HepG2 (cell line): ENCODE results near the gene ZNF74. TPM values are rescaled to one million over a fixed set of nuclear protein-coding genes. Genes with fewer than 3 reads are reported as not detected.

Experiments used
- ARNT2 ChIP-seq: sonication (generic); formaldehyde crosslinking; IDR thresholded peaks from 2 replicates; pipeline ENCODE4 v1.8.0; 2022; ENCODE audit warnings: mild to moderate bottlenecking, low read depth, missing genetic modification reagents, moderate library complexity
- BCL6 ChIP-seq: IDR thresholded peaks from 2 replicates; pipeline ENCODE4 v1.6.1; 2016; ENCODE audit warnings: missing genetic modification reagents, missing compliant biosample characterization
- EZH2 ChIP-seq: conservative IDR thresholded peaks from 2 replicates; pipeline ENCODE4 v1.6.1; 2012; ENCODE audit warnings: mild to moderate bottlenecking, low read depth, low read length, moderate library complexity
- FOXP1 ChIP-seq, 2 experiments: fragments of 450-650 bp in 1 of 2; IDR thresholded peaks; 2 replicates each; pipeline ENCODE4 v1.6.1; 2017 to 2018; ENCODE audit warnings: antibody characterized with exemption in 1 of 2
- GABPA ChIP-seq, 2 experiments: IDR thresholded peaks; 2 replicates each; pipeline ENCODE4 v1.6.1; 2011 to 2016; ENCODE audit warnings: low read depth in 2 of 2, low read length in 1 of 2, missing biosample characterization in 1 of 2, missing genetic modification characterization in 1 of 2
- HMG20B ChIP-seq: conservative IDR thresholded peaks from 2 replicates; pipeline ENCODE4 v1.6.1; 2016; ENCODE audit warnings: missing genetic modification reagents, missing compliant biosample characterization
- KLF11 ChIP-seq: IDR thresholded peaks from 2 replicates; pipeline ENCODE4 v1.6.1; 2016; ENCODE audit warnings: missing compliant biosample characterization
- MXI1 ChIP-seq: IDR thresholded peaks from 3 replicates; pipeline ENCODE4 v1.6.1; 2012; ENCODE audit warnings: low read depth, low read length, inconsistent platforms, borderline replicate concordance
- PTBP1 ChIP-seq: fragments of 200-400 bp; formaldehyde crosslinking; IDR thresholded peaks from 2 replicates; pipeline ENCODE4 v1.6.1; 2018; ENCODE audit warnings: low read length, low read depth; ENCODE audit not compliant: poor library complexity, severe bottlenecking
- SALL1 ChIP-seq: sonication (generic); formaldehyde crosslinking; IDR thresholded peaks from 2 replicates; pipeline ENCODE4 v1.8.0; 2022; ENCODE audit warnings: mild to moderate bottlenecking, missing genetic modification reagents
- SAP130 ChIP-seq: IDR thresholded peaks from 2 replicates; pipeline ENCODE4 v1.6.1; 2016; ENCODE audit warnings: low read depth
- SMAD9 ChIP-seq: sonication (generic); formaldehyde crosslinking; IDR thresholded peaks from 2 replicates; pipeline ENCODE4 v1.5.1; 2020; ENCODE audit warnings: mild to moderate bottlenecking, missing genetic modification reagents
- ZFP1 ChIP-seq: IDR thresholded peaks from 2 replicates; pipeline ENCODE4 v1.6.1; 2016
- ZIK1 ChIP-seq: sonication (generic); formaldehyde crosslinking; IDR thresholded peaks from 2 replicates; pipeline ENCODE4 v1.5.0; 2020; ENCODE audit warnings: mild to moderate bottlenecking, low read depth, missing genetic modification reagents, borderline replicate concordance
- ZNF101 ChIP-seq: sonication (generic); formaldehyde crosslinking; IDR thresholded peaks from 2 replicates; pipeline ENCODE4 v1.4.0; 2020; ENCODE audit warnings: mild to moderate bottlenecking, low read depth, missing genetic modification reagents, borderline replicate concordance
- ZNF274 ChIP-seq: sonication (generic); formaldehyde crosslinking; IDR thresholded peaks from 2 replicates; pipeline ENCODE4 v1.5.1; 2020; ENCODE audit warnings: mild to moderate bottlenecking, missing genetic modification reagents
- ZNF30 ChIP-seq: sonication (generic); formaldehyde crosslinking; IDR thresholded peaks from 2 replicates; pipeline ENCODE4 v1.5.0; 2020; ENCODE audit warnings: mild to moderate bottlenecking, missing genetic modification reagents
- ZNF562 ChIP-seq: sonication (generic); formaldehyde crosslinking; IDR thresholded peaks from 2 replicates; pipeline ENCODE4 v1.8.0; 2022; ENCODE audit warnings: missing genetic modification reagents, borderline replicate concordance
- ZNF570 ChIP-seq: sonication (generic); formaldehyde crosslinking; IDR thresholded peaks from 2 replicates; pipeline ENCODE4 v1.4.0; 2020; ENCODE audit warnings: mild to moderate bottlenecking, missing genetic modification reagents, borderline replicate concordance
- ZNF670 ChIP-seq: sonication (generic); formaldehyde crosslinking; IDR thresholded peaks from 2 replicates; pipeline ENCODE4 v1.8.0; 2022; ENCODE audit warnings: mild to moderate bottlenecking, missing genetic modification reagents, borderline replicate concordance
- ZNF780A ChIP-seq: sonication (generic); formaldehyde crosslinking; IDR thresholded peaks from 2 replicates; pipeline ENCODE4 v1.8.0; 2022; ENCODE audit warnings: mild to moderate bottlenecking, missing genetic modification reagents, moderate library complexity
- ZNF83 ChIP-seq: sonication (generic); formaldehyde crosslinking; IDR thresholded peaks from 2 replicates; pipeline ENCODE4 v1.4.0; 2020; ENCODE audit warnings: missing genetic modification reagents, mild to moderate bottlenecking, borderline replicate concordance
- polyA plus RNA-seq, 8 experiments: library from polyadenylated mRNA; depleted of rRNA in 3 of 8; stranded (reverse) in 7 of 8; unstranded in 1 of 8; fragments of >200 nt; fragmentation: Illumina TruSeq in 4 of 8; extraction: Trizol in 4 of 8; gene quantifications; 2 replicates each; pipeline versions ENCODE4 v1.2.1 to v1.2.3, GENCODE V29; 2011 to 2016; ENCODE audit warnings: low read depth in 4 of 8, missing spikeins in 1 of 8, mixed read lengths in 1 of 8; ENCODE audit not compliant: insufficient read depth in 1 of 8
- total RNA-seq, 5 experiments: library from RNA; depleted of rRNA; stranded (reverse); fragments of >200 nt; fragmentation: Illumina TruSeq; extraction: Trizol; gene quantifications; 2 replicates each; pipeline ENCODE4 v1.2.3, GENCODE V29; 2016; ENCODE audit warnings: low read depth in 1 of 5
- TF ChIP-seq, protein P1 (sequence below): sonication (generic); formaldehyde crosslinking; IDR thresholded peaks from 2 replicates; pipeline ENCODE4 v1.4.0; 2020; ENCODE audit warnings: mild to moderate bottlenecking, missing genetic modification reagents, borderline replicate concordance
- TF ChIP-seq, protein P2 (sequence below): sonication (generic); formaldehyde crosslinking; IDR thresholded peaks from 2 replicates; pipeline ENCODE4 v1.8.0; 2022; ENCODE audit warnings: missing genetic modification reagents, mild to moderate bottlenecking, moderate library complexity, borderline replicate concordance

ZNF74 gene
- total and polyA plus RNA-seq, 2 of the 13 experiments (the other 11 are each of a cell fraction or from before 2014, with no cell fraction given), result 6.3 to 9.1 TPM

DNA sequence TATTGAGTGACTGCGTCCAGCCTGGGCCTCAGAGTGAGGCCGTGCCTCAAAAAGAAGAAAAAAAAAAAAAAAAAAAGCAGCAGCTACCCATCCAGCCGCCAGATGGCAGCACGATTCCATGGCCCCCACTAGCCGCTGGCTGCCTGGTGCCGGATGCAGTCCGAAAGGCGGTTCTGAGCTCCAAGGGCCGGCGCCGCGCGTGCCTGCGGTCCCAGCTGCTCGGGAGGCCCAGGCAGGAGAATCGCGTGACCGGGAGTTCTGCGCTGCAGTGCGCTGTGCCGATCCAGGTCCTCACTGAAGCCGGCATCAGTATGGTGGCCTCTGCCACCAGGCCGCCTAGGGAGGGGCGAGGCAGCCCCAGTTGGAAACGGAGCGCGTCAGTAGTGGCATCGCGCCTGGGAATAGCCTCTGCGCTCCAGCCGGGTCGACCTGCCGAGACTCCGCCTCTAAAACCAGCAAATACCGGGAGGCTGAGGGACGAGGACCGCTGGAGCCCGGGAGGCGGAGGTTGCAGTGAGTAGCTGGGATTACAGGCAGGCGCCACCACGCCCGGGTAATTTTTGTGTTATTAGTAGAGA, 24.3 kb downstream of the ZNF74 start (continued):
- TF ChIP-seq FOXP1 (IDR thresholded peaks at IDR 0.05) (no peak), FOXP1 (CRISPR knock-in tag; IDR thresholded peaks at IDR 0.05) (no peak), HMG20B (CRISPR knock-in tag) (no peak), SAP130 (CRISPR knock-in tag) (no peak; the same call in 1 of the 2 replicates), ZNF780A (CRISPR knock-in tag) (no peak), ZNF274 (CRISPR knock-in tag) (no peak), ZNF83 (CRISPR knock-in tag) (no peak), SMAD9 (CRISPR knock-in tag) (0 out of 2 replicates have a peak, but pooled peaks have one; percentile 22), KLF11 (CRISPR knock-in tag) (no peak), PTBP1 (no peak), SALL1 (CRISPR knock-in tag) (peak; percentile 40; the same call in 1 of the 2 replicates), ZIK1 (no peak), ZNF570 (CRISPR knock-in tag) (no peak), ZNF30 (CRISPR knock-in tag) (no peak), EZH2 (no peak), GABPA (IDR thresholded peaks at IDR 0.05; ENCODE audit: low read depth, low read length) (no peak), GABPA (CRISPR knock-in tag; IDR thresholded peaks at IDR 0.05; ENCODE audit: low read depth) (no peak), MXI1 (peak; percentile 17; the same call in 1 of the 3 replicates), ZFP1 (no peak), ZNF101 (no peak), BCL6 (CRISPR knock-in tag) (no peak), ZNF670 (no peak), ARNT2 (CRISPR knock-in tag) (no peak), ZNF562 (CRISPR knock-in tag) (no peak)
- TF ChIP-seq, protein P1, sequence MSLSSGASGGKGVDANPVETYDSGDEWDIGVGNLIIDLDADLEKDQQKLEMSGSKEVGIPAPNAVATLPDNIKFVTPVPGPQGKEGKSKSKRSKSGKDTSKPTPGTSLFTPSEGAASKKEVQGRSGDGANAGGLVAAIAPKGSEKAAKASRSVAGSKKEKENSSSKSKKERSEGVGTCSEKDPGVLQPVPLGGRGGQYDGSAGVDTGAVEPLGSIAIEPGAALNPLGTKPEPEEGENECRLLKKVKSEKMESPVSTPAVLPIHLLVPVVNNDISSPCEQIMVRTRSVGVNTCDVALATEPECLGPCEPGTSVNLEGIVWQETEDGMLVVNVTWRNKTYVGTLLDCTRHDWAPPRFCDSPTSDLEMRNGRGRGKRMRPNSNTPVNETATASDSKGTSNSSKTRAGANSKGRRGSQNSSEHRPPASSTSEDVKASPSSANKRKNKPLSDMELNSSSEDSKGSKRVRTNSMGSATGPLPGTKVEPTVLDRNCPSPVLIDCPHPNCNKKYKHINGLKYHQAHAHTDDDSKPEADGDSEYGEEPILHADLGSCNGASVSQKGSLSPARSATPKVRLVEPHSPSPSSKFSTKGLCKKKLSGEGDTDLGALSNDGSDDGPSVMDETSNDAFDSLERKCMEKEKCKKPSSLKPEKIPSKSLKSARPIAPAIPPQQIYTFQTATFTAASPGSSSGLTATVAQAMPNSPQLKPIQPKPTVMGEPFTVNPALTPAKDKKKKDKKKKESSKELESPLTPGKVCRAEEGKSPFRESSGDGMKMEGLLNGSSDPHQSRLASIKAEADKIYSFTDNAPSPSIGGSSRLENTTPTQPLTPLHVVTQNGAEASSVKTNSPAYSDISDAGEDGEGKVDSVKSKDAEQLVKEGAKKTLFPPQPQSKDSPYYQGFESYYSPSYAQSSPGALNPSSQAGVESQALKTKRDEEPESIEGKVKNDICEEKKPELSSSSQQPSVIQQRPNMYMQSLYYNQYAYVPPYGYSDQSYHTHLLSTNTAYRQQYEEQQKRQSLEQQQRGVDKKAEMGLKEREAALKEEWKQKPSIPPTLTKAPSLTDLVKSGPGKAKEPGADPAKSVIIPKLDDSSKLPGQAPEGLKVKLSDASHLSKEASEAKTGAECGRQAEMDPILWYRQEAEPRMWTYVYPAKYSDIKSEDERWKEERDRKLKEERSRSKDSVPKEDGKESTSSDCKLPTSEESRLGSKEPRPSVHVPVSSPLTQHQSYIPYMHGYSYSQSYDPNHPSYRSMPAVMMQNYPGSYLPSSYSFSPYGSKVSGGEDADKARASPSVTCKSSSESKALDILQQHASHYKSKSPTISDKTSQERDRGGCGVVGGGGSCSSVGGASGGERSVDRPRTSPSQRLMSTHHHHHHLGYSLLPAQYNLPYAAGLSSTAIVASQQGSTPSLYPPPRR (CRISPR knock-in tag), result no peak
- TF ChIP-seq, protein P2, sequence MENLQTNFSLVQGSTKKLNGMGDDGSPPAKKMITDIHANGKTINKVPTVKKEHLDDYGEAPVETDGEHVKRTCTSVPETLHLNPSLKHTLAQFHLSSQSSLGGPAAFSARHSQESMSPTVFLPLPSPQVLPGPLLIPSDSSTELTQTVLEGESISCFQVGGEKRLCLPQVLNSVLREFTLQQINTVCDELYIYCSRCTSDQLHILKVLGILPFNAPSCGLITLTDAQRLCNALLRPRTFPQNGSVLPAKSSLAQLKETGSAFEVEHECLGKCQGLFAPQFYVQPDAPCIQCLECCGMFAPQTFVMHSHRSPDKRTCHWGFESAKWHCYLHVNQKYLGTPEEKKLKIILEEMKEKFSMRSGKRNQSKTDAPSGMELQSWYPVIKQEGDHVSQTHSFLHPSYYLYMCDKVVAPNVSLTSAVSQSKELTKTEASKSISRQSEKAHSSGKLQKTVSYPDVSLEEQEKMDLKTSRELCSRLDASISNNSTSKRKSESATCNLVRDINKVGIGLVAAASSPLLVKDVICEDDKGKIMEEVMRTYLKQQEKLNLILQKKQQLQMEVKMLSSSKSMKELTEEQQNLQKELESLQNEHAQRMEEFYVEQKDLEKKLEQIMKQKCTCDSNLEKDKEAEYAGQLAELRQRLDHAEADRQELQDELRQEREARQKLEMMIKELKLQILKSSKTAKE (CRISPR knock-in tag), result no peak
